Activated CD4-positive, alpha-beta T cell treated with anti-CD3 and anti-CD28 coated beads, Interleukin-2, amount 10 ng/mL, durations not matched to agents 24 days and 14 days (primary cell): Measurements from ENCODE around the gene GBGT1. TPM values are rescaled to one million over a fixed set of nuclear protein-coding genes. Genes with fewer than 3 reads are reported as not detected.

ENCODE experiments used
- DNase-seq: peaks from one replicate; pipeline ENCODE4 v3.0.0; 2022
- H3K27ac Mint-ChIP-seq: one replicate; pipeline ENCODE4 v1.8.0; 2022; ENCODE audit warnings: mild to moderate bottlenecking, mixed read lengths
- H3K27me3 Mint-ChIP-seq: one replicate; pipeline ENCODE4 v1.8.0; 2022; ENCODE audit warnings: mixed read lengths
- H3K36me3 Mint-ChIP-seq: one replicate; pipeline ENCODE4 v1.8.0; 2022; ENCODE audit warnings: low read depth, mild to moderate bottlenecking, mixed read lengths
- H3K4me1 Mint-ChIP-seq: one replicate; pipeline ENCODE4 v1.8.0; 2021; ENCODE audit warnings: mixed read lengths
- H3K4me3 Mint-ChIP-seq: one replicate; pipeline ENCODE4 v1.8.0; 2022; ENCODE audit warnings: mild to moderate bottlenecking, moderate library complexity, mixed read lengths
- H3K9me3 Mint-ChIP-seq: one replicate; pipeline ENCODE4 v1.8.0; 2021; ENCODE audit warnings: mixed read lengths
- intact Hi-C: fragments of 100-400 bp; cut with micrococcal nuclease; formaldehyde crosslinking; loops from one replicate; pipeline ENCODE4 v1.15.1; 2023
- total RNA-seq: library from RNA; stranded (reverse); gene quantifications from 2 replicates; pipeline ENCODE4 v1.2.3, GENCODE V29; 2022

The GBGT1 gene
- total RNA-seq, 1 donor from 2014 or later: 8.2 TPM

- Mint-ChIP-seq H3K36me3 (peaks cover 11% of the 10 kb centered on the region), H3K9me3 (no peaks in the 10 kb centered on the region), H3K4me1 (peaks cover 57% of the 10 kb centered on the region), H3K27ac (peak overlapping the region; percentile 63), H3K27me3 (no peaks in the 10 kb centered on the region), H3K4me3 (peak overlapping the region; percentile 64)
- no peak for DNase-seq
- intact Hi-C loops: no loop called here
These were observed 45.1 kb downstream of the GBGT1 start for GRCh38 chr9:133118568-133118967.

DNA sequence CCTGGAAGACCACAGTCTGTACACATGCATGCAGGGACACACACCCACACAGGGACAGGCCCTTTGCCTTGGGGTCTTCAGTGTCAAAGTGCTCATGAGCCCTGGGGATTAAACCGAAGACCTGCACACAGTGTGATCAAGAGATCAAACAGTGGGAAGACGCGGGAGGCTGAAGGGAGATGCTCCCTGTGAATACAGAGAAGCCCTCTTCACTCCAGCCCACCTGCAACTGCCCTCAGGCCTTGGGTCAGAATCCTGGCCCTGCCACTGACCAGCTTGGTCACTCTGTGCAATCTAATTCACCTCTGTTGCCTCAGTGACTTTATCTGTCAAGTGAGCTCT is 45.6 kb downstream of the GBGT1 start:
- Mint-ChIP-seq H3K27me3 (no peaks in the 10 kb centered on the region), H3K9me3 (no peaks in the 10 kb centered on the region), H3K4me1 (peaks cover 59% of the 10 kb centered on the region), H3K36me3 (peaks cover 11% of the 10 kb centered on the region), H3K27ac (peak overlapping the region; percentile 72), H3K4me3 (no peak overlapping the region)
- intact Hi-C loops: no loop called here
- no peak for DNase-seq

DNA sequence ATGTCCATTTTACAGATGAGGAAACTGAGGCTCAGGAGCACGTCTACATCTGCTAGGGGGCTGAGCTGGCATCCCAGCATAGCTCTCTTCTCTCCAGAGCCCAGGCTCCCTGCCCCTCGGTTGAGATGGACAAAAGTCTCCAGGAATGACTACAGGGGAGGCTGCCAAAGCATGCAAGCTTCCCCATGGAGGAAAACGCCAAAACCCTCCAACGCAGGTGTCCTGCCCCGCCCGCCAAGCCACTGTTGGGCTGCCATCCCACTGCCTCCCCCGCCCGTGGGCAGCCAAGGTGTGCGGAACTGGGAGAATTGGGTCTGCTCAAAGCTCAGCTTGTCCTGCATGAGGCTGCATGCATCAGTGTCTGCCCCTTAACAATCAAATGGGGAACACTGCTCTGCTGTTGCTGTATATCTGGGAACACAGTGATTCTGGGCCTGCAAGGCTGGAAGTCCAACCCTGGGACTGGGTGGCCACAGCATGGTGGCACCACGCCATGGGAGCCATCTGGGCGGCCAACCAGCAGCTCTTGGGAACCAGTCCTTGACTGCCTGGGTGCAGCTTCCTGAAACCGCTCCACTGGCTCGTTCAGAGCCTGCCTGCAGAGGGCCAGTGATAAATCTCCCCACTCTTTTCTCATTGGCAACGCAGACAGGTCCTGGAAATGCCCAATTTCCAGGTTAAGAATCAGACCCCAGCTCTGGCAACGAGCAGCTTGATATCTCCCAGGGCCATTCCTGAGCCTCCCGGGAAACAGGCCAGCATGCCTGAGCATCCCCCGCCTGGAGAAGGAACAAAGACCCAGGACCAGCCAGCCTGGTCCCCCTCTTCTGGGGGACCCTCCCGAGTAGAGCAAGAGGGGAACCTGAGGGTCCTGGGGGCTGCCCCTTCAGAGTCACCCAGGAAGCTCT is 46.2 kb downstream of the GBGT1 start:
- Mint-ChIP-seq H3K4me1 (peaks cover 58% of the 10 kb centered on the region), H3K27me3 (no peaks in the 10 kb centered on the region), H3K27ac (peak overlapping the region; percentile 72), H3K9me3 (no peaks in the 10 kb centered on the region), H3K4me3 (peak overlapping the region; percentile 23), H3K36me3 (peaks cover 11% of the 10 kb centered on the region)
- no peak for DNase-seq
- intact Hi-C loops: no loop called here

DNA sequence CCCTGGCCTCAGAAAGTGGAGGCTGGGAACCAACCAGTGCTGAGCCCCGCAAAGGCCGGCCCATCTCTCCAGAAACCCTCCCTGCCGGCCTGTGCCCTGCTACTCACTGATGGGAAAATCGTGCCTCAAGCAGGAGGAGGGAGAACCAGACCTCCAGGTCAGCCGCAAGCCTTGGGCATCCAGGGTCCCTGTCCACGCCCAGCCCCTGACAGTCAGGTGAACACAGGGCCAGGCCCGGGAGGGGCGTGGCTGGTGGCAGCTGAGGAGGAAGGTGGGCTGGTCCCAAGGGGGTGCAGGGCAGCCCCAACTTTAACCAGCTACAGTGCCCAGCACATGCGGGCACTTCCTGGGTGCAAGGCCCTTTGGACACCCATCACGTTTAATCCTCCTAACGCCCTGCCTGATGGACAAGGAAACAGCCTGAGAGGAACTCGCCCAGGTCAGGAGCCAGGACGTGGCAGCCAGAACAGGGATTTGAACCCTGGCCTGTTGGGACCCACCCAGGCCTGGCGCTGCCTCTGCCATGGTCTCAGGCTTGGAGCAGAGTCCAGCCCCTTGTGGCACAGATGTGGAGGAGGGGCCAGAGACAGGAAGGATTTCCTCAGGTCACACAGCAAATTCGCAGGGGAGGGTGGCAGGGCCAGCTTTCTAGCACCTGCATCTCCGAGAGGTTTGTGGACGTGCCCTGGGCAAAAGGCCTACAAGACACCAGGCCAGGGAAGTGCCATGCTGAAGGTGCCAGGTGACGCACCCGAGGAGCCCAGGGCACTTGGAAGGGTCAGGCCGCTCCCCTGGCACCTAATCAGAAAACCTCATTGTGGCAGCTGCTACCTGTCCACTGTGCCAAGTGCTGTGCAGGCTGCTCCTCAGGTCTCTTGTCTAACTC is 47.1 kb downstream of the GBGT1 start:
- Mint-ChIP-seq H3K27ac (peak overlapping the region; percentile 91), H3K4me1 (peaks cover 51% of the 10 kb centered on the region), H3K36me3 (peaks cover 9% of the 10 kb centered on the region), H3K4me3 (peak overlapping the region; percentile 23), H3K9me3 (no peaks in the 10 kb centered on the region), H3K27me3 (no peaks in the 10 kb centered on the region)
- intact Hi-C loops: no loop called here
- no peak for DNase-seq

GRCh38 chr9:133115604-133116345 is 47.9 kb downstream of the GBGT1 start:
- intact Hi-C loops: loop anchor here (1.0 to 2.0 kb wide), 2 partner anchors 17 to 29 kb away; no protein-coding TSS in a partner anchor
- H3K4me3 Mint-ChIP-seq: peak overlapping the region; percentile 73

DNA sequence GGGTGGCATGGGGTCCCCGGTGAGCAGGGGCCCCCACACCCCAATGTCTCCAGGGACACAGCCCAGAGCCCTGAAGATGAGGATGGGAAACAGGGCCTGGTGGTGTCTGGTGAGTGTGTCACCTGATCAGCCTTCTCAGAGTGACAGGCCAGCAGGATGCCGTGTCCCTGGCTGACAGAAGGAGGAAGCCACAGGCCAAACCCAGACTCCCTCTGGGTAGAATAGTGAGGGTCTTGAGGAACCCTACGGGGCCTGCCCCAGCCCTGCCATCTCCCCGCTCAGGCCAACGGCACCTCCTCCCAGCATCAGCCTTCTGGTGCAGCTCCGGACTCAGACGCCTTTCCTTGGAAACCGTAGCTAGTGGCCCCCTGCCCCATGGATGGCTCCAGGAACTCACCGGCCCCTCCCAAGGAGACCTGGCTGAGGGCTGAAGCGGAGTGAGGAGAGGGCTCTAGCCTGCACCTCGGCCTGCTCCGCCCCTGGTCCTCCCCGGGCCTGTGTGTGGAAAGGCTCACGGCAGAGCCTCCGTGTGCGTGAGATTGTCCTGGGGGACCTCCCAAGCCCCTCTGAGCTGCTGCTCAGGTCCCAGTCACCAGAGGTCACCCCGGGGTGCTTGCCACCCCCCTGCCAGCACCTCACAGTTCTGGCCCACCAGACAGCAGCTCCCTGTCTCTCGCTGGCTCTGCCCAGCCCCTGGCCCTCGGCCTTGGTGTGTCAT is 48.7 kb downstream of the GBGT1 start:
- no peaks in the 10 kb centered on the region for H3K9me3 Mint-ChIP-seq
- intact Hi-C loops: loop anchor here (1.0 to 2.0 kb wide), 2 partner anchors 18 to 29 kb away; no protein-coding TSS in a partner anchor
- peaks cover 14% of the 10 kb centered on the region for H3K36me3 Mint-ChIP-seq
- H3K4me3 Mint-ChIP-seq: peak overlapping the region; percentile 73
- peak overlapping the region; percentile 91 for H3K27ac Mint-ChIP-seq
- H3K4me1 Mint-ChIP-seq: peaks cover 50% of the 10 kb centered on the region
- DNase-seq: no peak
- H3K27me3 Mint-ChIP-seq: no peaks in the 10 kb centered on the region

More at GRCh38 chr9:133115604-133116345, 47.9 kb downstream of the GBGT1 start:
- Mint-ChIP-seq H3K27me3 (no peaks in the 10 kb centered on the region), H3K27ac (peak overlapping the region; percentile 91), H3K9me3 (no peaks in the 10 kb centered on the region), H3K36me3 (peaks cover 10% of the 10 kb centered on the region), H3K4me1 (peaks cover 48% of the 10 kb centered on the region)
- DNase-seq: peak; percentile 88

- H3K4me1 Mint-ChIP-seq: peaks cover 49% of the 10 kb centered on the region
- H3K9me3 Mint-ChIP-seq: no peaks in the 10 kb centered on the region
- peaks cover 21% of the 10 kb centered on the region for H3K36me3 Mint-ChIP-seq
- DNase-seq: no peak
- peak overlapping the region; percentile 91 for H3K27ac Mint-ChIP-seq
- intact Hi-C loops: loop anchor here (2.0 kb wide), 1 partner anchor 19 kb away; no protein-coding TSS in a partner anchor
- H3K4me3 Mint-ChIP-seq: peak overlapping the region; percentile 73
- H3K27me3 Mint-ChIP-seq: no peaks in the 10 kb centered on the region
These were observed 49.5 kb downstream of the GBGT1 start for GRCh38 chr9:133113949-133114885.

- Mint-ChIP-seq H3K4me3 (peak overlapping the region; percentile 61), H3K27me3 (no peaks in the 10 kb centered on the region), H3K36me3 (peaks cover 18% of the 10 kb centered on the region), H3K4me1 (peaks cover 40% of the 10 kb centered on the region), H3K27ac (peak overlapping the region; percentile 91), H3K9me3 (no peaks in the 10 kb centered on the region)
- intact Hi-C loops: no loop called here
- DNase-seq: no peak
These were observed 50.4 kb downstream of the GBGT1 start for GRCh38 chr9:133113163-133113948.

- no peak for DNase-seq
- H3K27me3 Mint-ChIP-seq: no peaks in the 10 kb centered on the region
- H3K4me1 Mint-ChIP-seq: peaks cover 35% of the 10 kb centered on the region
- H3K36me3 Mint-ChIP-seq: peaks cover 21% of the 10 kb centered on the region
- intact Hi-C loops: no loop called here
- no peaks in the 10 kb centered on the region for H3K9me3 Mint-ChIP-seq
- H3K27ac Mint-ChIP-seq: peak overlapping the region; percentile 78
- H3K4me3 Mint-ChIP-seq: no peak overlapping the region
These were observed 51.1 kb downstream of the GBGT1 start for GRCh38 chr9:133112663-133113026.

DNA sequence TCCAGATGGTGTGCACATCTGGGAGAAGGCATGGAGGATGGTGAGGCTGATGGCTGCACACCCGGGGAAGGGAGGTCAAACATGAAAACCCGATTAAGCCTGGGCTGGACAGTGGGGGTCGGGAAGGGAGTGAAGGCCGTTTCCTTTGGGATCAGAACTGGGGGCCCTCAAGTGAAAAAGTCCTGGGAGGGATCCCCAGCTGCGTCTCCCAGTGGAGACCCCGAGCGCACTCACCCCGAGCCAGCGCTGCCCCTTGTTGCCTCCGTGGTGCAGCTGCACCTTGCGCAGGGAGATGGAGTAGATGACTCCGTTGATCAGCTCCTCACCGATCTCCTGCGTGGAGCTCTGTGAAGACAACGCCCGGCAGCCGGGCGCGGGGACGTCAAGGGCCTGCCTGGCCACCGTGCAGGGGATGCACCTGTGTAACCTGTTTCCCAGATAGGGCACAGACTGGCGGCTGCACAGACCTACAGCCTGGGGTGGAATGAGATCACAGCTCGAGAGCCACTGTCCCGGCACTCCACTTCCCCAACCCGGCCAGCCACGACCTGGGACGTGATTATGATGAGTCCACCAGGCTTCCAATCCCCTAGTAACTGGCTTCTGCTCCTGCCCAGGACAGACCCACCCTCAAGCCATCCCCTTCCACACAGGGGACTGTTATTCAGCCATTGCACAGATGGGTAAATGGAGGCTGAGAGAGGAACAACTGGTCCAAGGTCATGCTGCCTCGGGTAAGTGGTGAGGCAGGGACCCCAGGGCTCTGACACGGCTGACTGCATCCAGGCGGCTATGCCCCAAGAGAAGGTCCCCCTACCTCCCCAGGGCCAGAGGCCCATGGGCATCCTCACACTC is 51.7 kb downstream of the GBGT1 start:
- H3K27me3 Mint-ChIP-seq: no peaks in the 10 kb centered on the region
- peak overlapping the region; percentile 78 for H3K27ac Mint-ChIP-seq
- no peak for DNase-seq
- H3K4me1 Mint-ChIP-seq: peaks cover 31% of the 10 kb centered on the region
- intact Hi-C loops: no loop called here
- peaks cover 21% of the 10 kb centered on the region for H3K36me3 Mint-ChIP-seq
- no peak overlapping the region for H3K4me3 Mint-ChIP-seq
- no peaks in the 10 kb centered on the region for H3K9me3 Mint-ChIP-seq
